GM19023 (cell line): ENCODE measurements around the gene PCBP2.
"Not testable (repeated sequence)": the region's sequence is repeated elsewhere in the genome, so short reads cannot be mapped to it uniquely, and the experiment has no call there.

Source experiments
- ATAC-seq: cut with Tn5 transposase; IDR thresholded peaks from one replicate; pipeline ENCODE4 v1.9.1; 2021; ENCODE audit warnings: mild to moderate bottlenecking, moderate library complexity; ENCODE audit not compliant: unreplicated experiment

Gene PCBP2

GRCh38 chr12:53467880-53468279 is 16.0 kb downstream of the PCBP2 start:
- ATAC-seq: no peak

- ATAC-seq: no peak
Measured at GRCh38 chr12:53468282-53468681, 16.4 kb downstream of the PCBP2 start.

GRCh38 chr12:53472056-53472582 is 20.2 kb downstream of the PCBP2 start:
- no peak for ATAC-seq

GRCh38 chr12:53474077-53474476 is 22.2 kb downstream of the PCBP2 start:
- no peak for ATAC-seq

GRCh38 chr12:53474819-53475218 is 22.9 kb downstream of the PCBP2 start:
- ATAC-seq: no peak

GRCh38 chr12:53476769-53477209 is 24.9 kb downstream of the PCBP2 start:
- no peak for ATAC-seq

GRCh38 chr12:53478865-53479264 is 27.0 kb downstream of the PCBP2 start:
- ATAC-seq: no peak

GRCh38 chr12:53479331-53479730 is 27.4 kb downstream of the PCBP2 start:
- no peak for ATAC-seq

GRCh38 chr12:53480491-53481442 is 28.9 kb downstream of the PCBP2 start:
- ATAC-seq: no peak

- ATAC-seq: not testable (repeated sequence)
Measured at GRCh38 chr12:53481458-53481857, 29.6 kb downstream of the PCBP2 start.

GRCh38 chr12:53481939-53482586 is 30.2 kb downstream of the PCBP2 start:
- ATAC-seq: no peak

GRCh38 chr12:53482626-53483168 is 30.8 kb downstream of the PCBP2 start:
- no peak for ATAC-seq

- no peak for ATAC-seq
Measured at GRCh38 chr12:53483225-53483978, 31.5 kb downstream of the PCBP2 start.

- ATAC-seq: no peak
Measured at GRCh38 chr12:53483979-53484377, 32.1 kb downstream of the PCBP2 start.

- no peak for ATAC-seq
Measured at GRCh38 chr12:53484686-53485575, 33.0 kb downstream of the PCBP2 start.

GRCh38 chr12:53485955-53486735 is 34.2 kb downstream of the PCBP2 start:
- ATAC-seq: no peak

GRCh38 chr12:53486736-53487487 is 35.0 kb downstream of the PCBP2 start:
- no peak for ATAC-seq

- no peak for ATAC-seq
Measured at GRCh38 chr12:53489242-53489864, 37.5 kb downstream of the PCBP2 start.
